HepG2 (cell line): ENCODE results near the gene SURF2. TPM values are rescaled to one million over a fixed set of nuclear protein-coding genes. Genes with fewer than 3 reads are reported as not detected.

Source experiments
- ARNT ChIP-seq: fragments of 450-650 bp; IDR thresholded peaks from 2 replicates; pipeline ENCODE4 v1.6.1; 2017
- HOXD1 ChIP-seq: sonication (generic); formaldehyde crosslinking; IDR thresholded peaks from 2 replicates; pipeline ENCODE4 v1.5.0; 2020; ENCODE audit warnings: missing genetic modification reagents
- KDM5A ChIP-seq: fragments of 200-600 bp; sonication (generic); IDR thresholded peaks from 2 replicates; pipeline ENCODE4 v1.7.0; 2018; ENCODE audit warnings: antibody characterized with exemption, mild to moderate bottlenecking, low read length, borderline replicate concordance
- LCORL ChIP-seq, 2 experiments: fragments of 450-650 bp in 1 of 2; sonication (generic) in 1 of 2; formaldehyde crosslinking in 1 of 2; IDR thresholded peaks; 2 replicates each; pipeline versions ENCODE4 v1.5.0 to v1.6.1; 2017 to 2020; ENCODE audit warnings: antibody characterized with exemption in 1 of 2, missing genetic modification reagents in 1 of 2
- PAWR ChIP-seq: sonication (generic); formaldehyde crosslinking; IDR thresholded peaks from 2 replicates; pipeline ENCODE4 v1.4.0; 2020; ENCODE audit warnings: missing genetic modification reagents, mild to moderate bottlenecking, borderline replicate concordance
- REL ChIP-seq: sonication (generic); formaldehyde crosslinking; conservative IDR thresholded peaks from 2 replicates; pipeline ENCODE4 v1.8.0; 2022; ENCODE audit warnings: mild to moderate bottlenecking, missing genetic modification reagents, moderate library complexity
- RNF2 ChIP-seq: fragments of 450-650 bp; conservative IDR thresholded peaks from 2 replicates; pipeline ENCODE4 v1.6.1; 2016; ENCODE audit warnings: low read depth
- TGIF2 ChIP-seq: IDR thresholded peaks from 2 replicates; pipeline ENCODE4 v1.6.1; 2016; ENCODE audit warnings: control low read depth, missing compliant biosample characterization
- ZFP82 ChIP-seq: sonication (generic); formaldehyde crosslinking; IDR thresholded peaks from 2 replicates; pipeline ENCODE4 v1.5.1; 2020; ENCODE audit warnings: mild to moderate bottlenecking, missing genetic modification reagents, borderline replicate concordance
- ZKSCAN1 ChIP-seq: fragments of 150-350 bp; IDR thresholded peaks from 2 replicates; pipeline ENCODE4 v1.6.1; 2014; ENCODE audit warnings: low read length
- ZNF569 ChIP-seq: sonication (generic); formaldehyde crosslinking; IDR thresholded peaks from 2 replicates; pipeline ENCODE4 v1.5.0; 2020; ENCODE audit warnings: mild to moderate bottlenecking, missing genetic modification reagents, moderate library complexity, borderline replicate concordance
- ZNF850 ChIP-seq: sonication (generic); formaldehyde crosslinking; conservative IDR thresholded peaks from 2 replicates; pipeline ENCODE4 v1.9.0; 2021; ENCODE audit warnings: mild to moderate bottlenecking, missing genetic modification reagents
- polyA plus RNA-seq, 8 experiments: library from polyadenylated mRNA; depleted of rRNA in 3 of 8; stranded (reverse) in 7 of 8; unstranded in 1 of 8; fragments of >200 nt; fragmentation: Illumina TruSeq in 4 of 8; extraction: Trizol in 4 of 8; gene quantifications; 2 replicates each; pipeline versions ENCODE4 v1.2.1 to v1.2.3, GENCODE V29; 2011 to 2016; ENCODE audit warnings: low read depth in 4 of 8, missing spikeins in 1 of 8, mixed read lengths in 1 of 8; ENCODE audit not compliant: insufficient read depth in 1 of 8
- total RNA-seq, 5 experiments: library from RNA; depleted of rRNA; stranded (reverse); fragments of >200 nt; fragmentation: Illumina TruSeq; extraction: Trizol; gene quantifications; 2 replicates each; pipeline ENCODE4 v1.2.3, GENCODE V29; 2016; ENCODE audit warnings: low read depth in 1 of 5
- TF ChIP-seq, protein P1 (sequence below): sonication (generic); formaldehyde crosslinking; IDR thresholded peaks from 2 replicates; pipeline ENCODE4 v1.5.0; 2020; ENCODE audit warnings: missing genetic modification reagents
- TF ChIP-seq, protein P2 (sequence below): IDR thresholded peaks from 2 replicates; pipeline ENCODE4 v1.6.1; 2016; ENCODE audit warnings: missing compliant biosample characterization, missing genetic modification reagents, borderline replicate concordance
- TF ChIP-seq, protein P3 (sequence below): sonication (generic); formaldehyde crosslinking; conservative IDR thresholded peaks from 2 replicates; pipeline ENCODE4 v1.4.0; 2020; ENCODE audit warnings: mild to moderate bottlenecking, missing genetic modification reagents, moderate library complexity
- TF ChIP-seq, protein P4 (sequence below): IDR thresholded peaks from 2 replicates; pipeline ENCODE4 v1.4.0; 2020; ENCODE audit warnings: mild to moderate bottlenecking, missing genetic modification reagents

Gene SURF2
- total and polyA plus RNA-seq, 2 of the 13 experiments (the other 11 are each of a cell fraction or from before 2014, with no cell fraction given) = 6.3 to 13.6 TPM

DNA sequence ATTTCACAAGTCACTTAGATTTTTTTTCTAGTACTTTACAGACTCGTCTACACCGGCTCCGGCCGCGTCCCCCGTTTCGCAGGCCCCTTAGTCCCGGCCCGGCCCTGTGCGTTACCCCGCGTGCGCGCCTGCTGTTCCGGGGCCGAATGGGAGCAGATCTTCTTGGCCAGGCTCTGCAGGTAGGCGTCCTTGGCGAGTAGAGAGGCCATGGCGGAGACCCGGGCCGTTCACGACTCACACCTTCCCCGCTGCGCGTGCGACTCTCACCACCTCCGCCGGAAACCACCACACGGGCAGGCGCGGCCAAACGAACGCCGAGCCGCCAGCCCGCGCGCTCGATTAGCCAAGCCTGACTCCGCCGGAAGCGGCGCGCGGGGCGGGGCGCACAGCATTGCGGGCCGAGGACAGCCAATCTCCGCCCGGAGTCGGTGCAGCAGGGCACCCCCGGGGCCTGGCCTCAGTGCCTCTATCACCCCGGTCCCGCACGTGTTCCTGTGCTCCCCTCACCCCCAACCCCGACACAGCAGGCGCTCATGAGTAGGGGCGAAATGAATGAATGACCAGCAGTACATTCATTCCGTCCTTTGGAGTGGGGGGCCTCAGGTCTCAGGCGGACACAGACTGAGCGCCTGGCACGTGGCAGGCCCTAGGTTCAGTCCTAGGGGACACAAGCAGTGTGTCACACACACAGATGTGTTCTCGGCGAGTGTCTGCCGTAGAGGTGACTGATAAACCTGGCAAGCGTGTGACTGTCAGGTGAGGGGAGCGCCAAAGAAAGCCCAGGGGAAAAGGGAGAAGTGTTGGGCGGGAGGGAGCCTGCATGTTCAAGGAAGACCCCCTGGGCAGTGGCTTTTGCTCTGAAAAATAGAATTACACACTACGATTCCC, 20.2 kb upstream of the SURF2 start, which contains the start of gene SURF6 (continued):
- TF ChIP-seq, protein P1, sequence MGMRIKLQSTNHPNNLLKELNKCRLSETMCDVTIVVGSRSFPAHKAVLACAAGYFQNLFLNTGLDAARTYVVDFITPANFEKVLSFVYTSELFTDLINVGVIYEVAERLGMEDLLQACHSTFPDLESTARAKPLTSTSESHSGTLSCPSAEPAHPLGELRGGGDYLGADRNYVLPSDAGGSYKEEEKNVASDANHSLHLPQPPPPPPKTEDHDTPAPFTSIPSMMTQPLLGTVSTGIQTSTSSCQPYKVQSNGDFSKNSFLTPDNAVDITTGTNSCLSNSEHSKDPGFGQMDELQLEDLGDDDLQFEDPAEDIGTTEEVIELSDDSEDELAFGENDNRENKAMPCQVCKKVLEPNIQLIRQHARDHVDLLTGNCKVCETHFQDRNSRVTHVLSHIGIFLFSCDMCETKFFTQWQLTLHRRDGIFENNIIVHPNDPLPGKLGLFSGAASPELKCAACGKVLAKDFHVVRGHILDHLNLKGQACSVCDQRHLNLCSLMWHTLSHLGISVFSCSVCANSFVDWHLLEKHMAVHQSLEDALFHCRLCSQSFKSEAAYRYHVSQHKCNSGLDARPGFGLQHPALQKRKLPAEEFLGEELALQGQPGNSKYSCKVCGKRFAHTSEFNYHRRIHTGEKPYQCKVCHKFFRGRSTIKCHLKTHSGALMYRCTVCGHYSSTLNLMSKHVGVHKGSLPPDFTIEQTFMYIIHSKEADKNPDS = 0 out of 2 replicates have a peak, but pooled peaks have one; percentile 18
- TF ChIP-seq, protein P2, sequence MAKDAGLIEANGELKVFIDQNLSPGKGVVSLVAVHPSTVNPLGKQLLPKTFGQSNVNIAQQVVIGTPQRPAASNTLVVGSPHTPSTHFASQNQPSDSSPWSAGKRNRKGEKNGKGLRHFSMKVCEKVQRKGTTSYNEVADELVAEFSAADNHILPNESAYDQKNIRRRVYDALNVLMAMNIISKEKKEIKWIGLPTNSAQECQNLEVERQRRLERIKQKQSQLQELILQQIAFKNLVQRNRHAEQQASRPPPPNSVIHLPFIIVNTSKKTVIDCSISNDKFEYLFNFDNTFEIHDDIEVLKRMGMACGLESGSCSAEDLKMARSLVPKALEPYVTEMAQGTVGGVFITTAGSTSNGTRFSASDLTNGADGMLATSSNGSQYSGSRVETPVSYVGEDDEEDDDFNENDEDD (CRISPR knock-in tag) = peak; percentile 80; the same call in 1 of the 2 replicates
- TF ChIP-seq RNF2 = peak; percentile 65; the same call in 1 of the 2 replicates
- no peak for TF ChIP-seq ZKSCAN1
- TF ChIP-seq ZNF850 (CRISPR knock-in tag) = no peak
- TF ChIP-seq ZFP82 (CRISPR knock-in tag) = no peak; the same call in 1 of the 2 replicates
- no peak for TF ChIP-seq ARNT
- no peak for TF ChIP-seq LCORL (IDR thresholded peaks at IDR 0.05)
- peak; percentile 41; the same call in 1 of the 2 replicates for TF ChIP-seq LCORL (CRISPR knock-in tag; IDR thresholded peaks at IDR 0.05)
- peak; percentile 85; the same call in 1 of the 2 replicates for TF ChIP-seq REL (CRISPR knock-in tag)
- TF ChIP-seq, protein P3, sequence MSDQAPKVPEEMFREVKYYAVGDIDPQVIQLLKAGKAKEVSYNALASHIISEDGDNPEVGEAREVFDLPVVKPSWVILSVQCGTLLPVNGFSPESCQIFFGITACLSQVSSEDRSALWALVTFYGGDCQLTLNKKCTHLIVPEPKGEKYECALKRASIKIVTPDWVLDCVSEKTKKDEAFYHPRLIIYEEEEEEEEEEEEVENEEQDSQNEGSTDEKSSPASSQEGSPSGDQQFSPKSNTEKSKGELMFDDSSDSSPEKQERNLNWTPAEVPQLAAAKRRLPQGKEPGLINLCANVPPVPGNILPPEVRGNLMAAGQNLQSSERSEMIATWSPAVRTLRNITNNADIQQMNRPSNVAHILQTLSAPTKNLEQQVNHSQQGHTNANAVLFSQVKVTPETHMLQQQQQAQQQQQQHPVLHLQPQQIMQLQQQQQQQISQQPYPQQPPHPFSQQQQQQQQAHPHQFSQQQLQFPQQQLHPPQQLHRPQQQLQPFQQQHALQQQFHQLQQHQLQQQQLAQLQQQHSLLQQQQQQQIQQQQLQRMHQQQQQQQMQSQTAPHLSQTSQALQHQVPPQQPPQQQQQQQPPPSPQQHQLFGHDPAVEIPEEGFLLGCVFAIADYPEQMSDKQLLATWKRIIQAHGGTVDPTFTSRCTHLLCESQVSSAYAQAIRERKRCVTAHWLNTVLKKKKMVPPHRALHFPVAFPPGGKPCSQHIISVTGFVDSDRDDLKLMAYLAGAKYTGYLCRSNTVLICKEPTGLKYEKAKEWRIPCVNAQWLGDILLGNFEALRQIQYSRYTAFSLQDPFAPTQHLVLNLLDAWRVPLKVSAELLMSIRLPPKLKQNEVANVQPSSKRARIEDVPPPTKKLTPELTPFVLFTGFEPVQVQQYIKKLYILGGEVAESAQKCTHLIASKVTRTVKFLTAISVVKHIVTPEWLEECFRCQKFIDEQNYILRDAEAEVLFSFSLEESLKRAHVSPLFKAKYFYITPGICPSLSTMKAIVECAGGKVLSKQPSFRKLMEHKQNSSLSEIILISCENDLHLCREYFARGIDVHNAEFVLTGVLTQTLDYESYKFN (CRISPR knock-in tag) = peak; percentile 69
- TF ChIP-seq HOXD1 (CRISPR knock-in tag) = peak; percentile 70; the same call in 1 of the 2 replicates
- TF ChIP-seq, protein P4, sequence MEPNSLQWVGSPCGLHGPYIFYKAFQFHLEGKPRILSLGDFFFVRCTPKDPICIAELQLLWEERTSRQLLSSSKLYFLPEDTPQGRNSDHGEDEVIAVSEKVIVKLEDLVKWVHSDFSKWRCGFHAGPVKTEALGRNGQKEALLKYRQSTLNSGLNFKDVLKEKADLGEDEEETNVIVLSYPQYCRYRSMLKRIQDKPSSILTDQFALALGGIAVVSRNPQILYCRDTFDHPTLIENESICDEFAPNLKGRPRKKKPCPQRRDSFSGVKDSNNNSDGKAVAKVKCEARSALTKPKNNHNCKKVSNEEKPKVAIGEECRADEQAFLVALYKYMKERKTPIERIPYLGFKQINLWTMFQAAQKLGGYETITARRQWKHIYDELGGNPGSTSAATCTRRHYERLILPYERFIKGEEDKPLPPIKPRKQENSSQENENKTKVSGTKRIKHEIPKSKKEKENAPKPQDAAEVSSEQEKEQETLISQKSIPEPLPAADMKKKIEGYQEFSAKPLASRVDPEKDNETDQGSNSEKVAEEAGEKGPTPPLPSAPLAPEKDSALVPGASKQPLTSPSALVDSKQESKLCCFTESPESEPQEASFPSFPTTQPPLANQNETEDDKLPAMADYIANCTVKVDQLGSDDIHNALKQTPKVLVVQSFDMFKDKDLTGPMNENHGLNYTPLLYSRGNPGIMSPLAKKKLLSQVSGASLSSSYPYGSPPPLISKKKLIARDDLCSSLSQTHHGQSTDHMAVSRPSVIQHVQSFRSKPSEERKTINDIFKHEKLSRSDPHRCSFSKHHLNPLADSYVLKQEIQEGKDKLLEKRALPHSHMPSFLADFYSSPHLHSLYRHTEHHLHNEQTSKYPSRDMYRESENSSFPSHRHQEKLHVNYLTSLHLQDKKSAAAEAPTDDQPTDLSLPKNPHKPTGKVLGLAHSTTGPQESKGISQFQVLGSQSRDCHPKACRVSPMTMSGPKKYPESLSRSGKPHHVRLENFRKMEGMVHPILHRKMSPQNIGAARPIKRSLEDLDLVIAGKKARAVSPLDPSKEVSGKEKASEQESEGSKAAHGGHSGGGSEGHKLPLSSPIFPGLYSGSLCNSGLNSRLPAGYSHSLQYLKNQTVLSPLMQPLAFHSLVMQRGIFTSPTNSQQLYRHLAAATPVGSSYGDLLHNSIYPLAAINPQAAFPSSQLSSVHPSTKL = peak; percentile 67
- TF ChIP-seq ZNF569 (CRISPR knock-in tag) = no peak
- no peak for TF ChIP-seq PAWR (CRISPR knock-in tag)
- TF ChIP-seq KDM5A = peak; percentile 80; the same call in 1 of the 2 replicates
- peak; percentile 81 for TF ChIP-seq TGIF2 (CRISPR knock-in tag)
